Measurements from ENCODE around the gene PDZD2.

Gene PDZD2

DNA sequence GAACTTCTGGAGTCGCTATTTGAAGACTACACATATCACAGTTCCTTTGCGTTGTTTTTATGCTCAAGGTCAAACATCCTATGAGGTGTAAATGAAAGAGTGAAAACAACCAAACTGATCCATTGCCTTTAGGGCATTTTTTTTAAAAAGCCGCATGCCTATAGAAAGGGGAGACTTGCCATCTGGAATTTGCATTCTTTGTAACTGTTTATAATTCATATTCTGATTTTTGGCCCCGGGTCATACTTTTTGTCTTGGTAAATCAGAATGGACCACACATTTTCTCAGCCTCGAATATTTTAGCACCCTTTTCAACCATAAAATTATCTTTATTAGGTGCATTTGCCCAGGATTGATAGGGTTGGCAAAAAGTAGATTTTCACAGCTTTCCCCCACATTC lies 347.2 kb downstream of the PDZD2 start:
- H3K4me3 ChIP-seq (ENCODE audit: low read depth in 1 of 2, low read length in 2 of 2), result no peak overlapping the region
- H4K20me1 ChIP-seq (ENCODE audit: insufficient read depth, low read length), result no peaks in the 10 kb centered on the region
- no peaks in the 10 kb centered on the region for H3K4me1 ChIP-seq (ENCODE audit: insufficient read depth, low read length)
- no peaks in the 10 kb centered on the region for H3K36me3 ChIP-seq (ENCODE audit: insufficient read depth, low read length)
- no peaks in the 10 kb centered on the region for H3K27me3 ChIP-seq (ENCODE audit: insufficient read depth, low read length, poor library complexity)
- ATAC-seq (ENCODE audit: insufficient read depth, low read depth), result no peak
- H3K9ac ChIP-seq (ENCODE audit: low read depth, low read length), result no peak overlapping the region
- H2AFZ ChIP-seq (ENCODE audit: low read depth, low read length), result no peak overlapping the region
- no peak for TF ChIP-seq EZH2 (IDR thresholded peaks at IDR 0.05; ENCODE audit: borderline replicate concordance, low read depth, low read length, severe bottlenecking)
- TF ChIP-seq CTCF (IDR thresholded peaks at IDR 0.05; ENCODE audit: borderline replicate concordance, extremely low read depth, low read length, poor library complexity, severe bottlenecking), result no peak
- no peak overlapping the region for H3K27ac ChIP-seq (ENCODE audit: low read length)
- H3K9me3 ChIP-seq (ENCODE audit: insufficient read depth, low read length, severe bottlenecking), result no peaks in the 10 kb centered on the region
- no peak overlapping the region for H3K4me2 ChIP-seq (ENCODE audit: insufficient read depth, low read length)
- no peaks in the 10 kb centered on the region for H3K79me2 ChIP-seq (ENCODE audit: insufficient read depth, low read length)
- DNase-seq, result no peak

DNA sequence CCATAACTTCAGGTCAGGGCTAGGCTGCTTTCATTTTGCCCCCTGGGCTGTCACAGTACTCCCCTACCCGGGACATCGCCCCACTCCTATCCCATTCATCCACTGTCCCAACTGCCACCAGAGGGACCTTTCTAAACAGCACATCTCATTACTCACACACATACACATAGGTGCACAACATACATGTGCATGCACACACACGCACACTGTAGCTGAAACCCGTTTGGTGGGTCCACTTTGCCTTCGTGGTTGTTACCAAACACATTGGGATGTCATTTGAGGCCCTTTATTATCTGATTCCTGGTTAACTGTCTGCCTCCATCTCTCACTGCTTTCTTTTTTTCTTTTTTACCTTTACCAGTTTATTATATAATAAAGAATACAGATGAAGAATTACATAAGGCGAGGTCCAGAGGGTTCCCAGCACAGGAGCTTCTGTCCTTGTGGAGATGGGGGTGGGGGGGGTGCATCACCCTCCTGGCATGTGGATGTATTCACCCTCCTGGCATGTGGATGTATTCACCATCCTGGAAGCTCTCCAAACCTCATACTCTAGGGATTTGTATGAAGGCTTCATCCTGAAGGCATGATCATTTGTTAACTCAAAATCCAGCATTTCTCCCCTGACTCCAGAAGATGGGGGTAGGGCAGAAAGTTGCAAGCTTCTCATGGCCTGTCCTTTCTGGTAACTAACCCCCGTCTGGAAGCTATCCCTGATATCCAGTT lies 349.2 kb downstream of the PDZD2 start:
- no peak overlapping the region for H3K4me2 ChIP-seq (ENCODE audit: insufficient read depth, low read length)

DNA sequence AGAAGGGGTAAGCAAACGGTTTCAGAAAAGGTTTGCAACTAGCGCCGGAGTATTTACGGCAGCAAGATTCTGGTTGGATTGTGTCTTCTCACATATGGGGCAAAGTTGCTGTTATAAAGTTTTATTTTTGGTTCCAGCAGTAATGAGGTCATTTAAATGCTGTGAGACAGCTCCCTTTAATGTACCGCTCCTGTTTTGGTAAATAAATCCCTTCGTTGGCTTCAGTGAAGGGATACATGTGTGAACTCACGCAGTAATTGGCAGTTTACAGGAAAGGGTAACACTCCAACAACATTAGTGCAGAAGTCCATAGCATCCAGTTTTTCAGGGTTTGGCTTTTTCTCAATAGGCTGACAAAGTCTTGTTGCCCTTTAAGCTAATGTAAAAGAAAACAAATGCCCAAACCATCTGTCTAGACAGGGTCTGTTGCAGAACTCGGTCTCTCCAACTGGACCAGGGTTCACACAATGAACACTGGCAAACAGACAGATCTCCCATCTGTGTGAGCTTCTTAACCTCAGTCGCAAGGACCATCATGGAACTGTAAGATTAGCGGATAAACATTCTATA lies 351.2 kb downstream of the PDZD2 start:
- ATAC-seq (ENCODE audit: insufficient read depth, low read depth) (no peak), DNase-seq (no peak)
- Histone ChIP-seq H4K20me1 (ENCODE audit: insufficient read depth, low read length) (no peaks in the 10 kb centered on the region), H2AFZ (ENCODE audit: low read depth, low read length) (no peak overlapping the region), H3K4me1 (ENCODE audit: insufficient read depth, low read length) (no peaks in the 10 kb centered on the region), H3K9me3 (ENCODE audit: insufficient read depth, low read length, severe bottlenecking) (no peaks in the 10 kb centered on the region), H3K36me3 (ENCODE audit: insufficient read depth, low read length) (no peaks in the 10 kb centered on the region), H3K27ac (ENCODE audit: low read length) (no peak overlapping the region), H3K4me2 (ENCODE audit: insufficient read depth, low read length) (no peak overlapping the region), H3K9ac (ENCODE audit: low read depth, low read length) (no peak overlapping the region), H3K27me3 (ENCODE audit: insufficient read depth, low read length, poor library complexity) (no peaks in the 10 kb centered on the region), H3K79me2 (ENCODE audit: insufficient read depth, low read length) (no peaks in the 10 kb centered on the region), H3K4me3 (ENCODE audit: low read depth in 1 of 2, low read length in 2 of 2) (no peak overlapping the region)
- TF ChIP-seq EZH2 (IDR thresholded peaks at IDR 0.05; ENCODE audit: borderline replicate concordance, low read depth, low read length, severe bottlenecking), result no peak
- no peak for TF ChIP-seq CTCF (IDR thresholded peaks at IDR 0.05; ENCODE audit: borderline replicate concordance, extremely low read depth, low read length, poor library complexity, severe bottlenecking)

More for the DNA sequence above, 349.2 kb downstream of the PDZD2 start:
- Histone ChIP-seq H3K27ac (ENCODE audit: low read length) (no peak overlapping the region), H3K36me3 (ENCODE audit: insufficient read depth, low read length) (no peaks in the 10 kb centered on the region), H3K4me1 (ENCODE audit: insufficient read depth, low read length) (no peaks in the 10 kb centered on the region), H3K4me3 (ENCODE audit: low read depth in 1 of 2, low read length in 2 of 2) (no peak overlapping the region), H3K9me3 (ENCODE audit: insufficient read depth, low read length, severe bottlenecking) (no peaks in the 10 kb centered on the region), H2AFZ (ENCODE audit: low read depth, low read length) (no peak overlapping the region), H3K27me3 (ENCODE audit: insufficient read depth, low read length, poor library complexity) (no peaks in the 10 kb centered on the region), H3K9ac (ENCODE audit: low read depth, low read length) (no peak overlapping the region), H3K79me2 (ENCODE audit: insufficient read depth, low read length) (no peaks in the 10 kb centered on the region), H4K20me1 (ENCODE audit: insufficient read depth, low read length) (no peaks in the 10 kb centered on the region)
- DNase-seq (no peak), ATAC-seq (ENCODE audit: insufficient read depth, low read depth) (no peak)
- no peak for TF ChIP-seq CTCF (IDR thresholded peaks at IDR 0.05; ENCODE audit: borderline replicate concordance, extremely low read depth, low read length, poor library complexity, severe bottlenecking)
- no peak for TF ChIP-seq EZH2 (IDR thresholded peaks at IDR 0.05; ENCODE audit: borderline replicate concordance, low read depth, low read length, severe bottlenecking)
